ENCODE results near the gene ADGRG6.

Gene ADGRG6

GRCh38 chr6:142341855-142342330 is 40.1 kb downstream of the ADGRG6 start:
- no CpG with 5 or more reads among the region's 2 CpGs for WGBS (ENCODE audit: extremely low coverage, insufficient coverage, insufficient read length)
- Histone ChIP-seq H3K27me3 (ENCODE audit: insufficient read depth, low read length) (no peaks in the 10 kb centered on the region), H3K9ac (ENCODE audit: low read length) (no peak overlapping the region), H4K91ac (ENCODE audit: low read depth, low read length) (no peak overlapping the region), H3K14ac (ENCODE audit: low read length) (no peak overlapping the region), H4K12ac (ENCODE audit: low read depth, low read length) (no peak overlapping the region), H3K18ac (ENCODE audit: low read length) (no peak overlapping the region), H3K79me1 (ENCODE audit: low read length) (no peaks in the 10 kb centered on the region), H3K23ac (ENCODE audit: low read length) (no peak overlapping the region), H3K4me1 (ENCODE audit: control insufficient read depth in 1 of 2, insufficient read depth in 2 of 2, low read length in 2 of 2) (no peaks in the 10 kb centered on the region), H3K9me3 (ENCODE audit: insufficient read depth, low read depth, low read length) (no peaks in the 10 kb centered on the region), H3K79me2 (ENCODE audit: control insufficient read depth, insufficient read depth, low read length, poor library complexity) (no peaks in the 10 kb centered on the region), H3K4ac (ENCODE audit: low read depth, low read length) (no peak overlapping the region), H2BK120ac (ENCODE audit: insufficient read depth, low read length, poor library complexity) (no peak overlapping the region), H2AK5ac (ENCODE audit: low read length) (no peak overlapping the region), H2AFZ (ENCODE audit: insufficient read depth, low read length, poor library complexity) (no peak overlapping the region), H2BK5ac (ENCODE audit: low read depth, low read length, poor library complexity) (no peak overlapping the region), H2BK12ac (ENCODE audit: low read length) (no peak overlapping the region), H3K4me2 (ENCODE audit: low read length) (no peak overlapping the region), H3K4me3 (ENCODE audit: low read depth, low read length) (no peak overlapping the region), H4K8ac (ENCODE audit: low read depth, low read length) (no peak overlapping the region), H3K36me3 (ENCODE audit: control insufficient read depth in 1 of 2, insufficient read depth in 2 of 2, low read length in 2 of 2) (no peaks in the 10 kb centered on the region), H3K27ac (ENCODE audit: low read depth, low read length) (no peak overlapping the region)
- no peak for DNase-seq

GRCh38 chr6:142342986-142343385 is 41.2 kb downstream of the ADGRG6 start:
- Histone ChIP-seq H3K79me2 (ENCODE audit: control insufficient read depth, insufficient read depth, low read length, poor library complexity) (no peaks in the 10 kb centered on the region), H2AK5ac (ENCODE audit: low read length) (no peak overlapping the region), H3K79me1 (ENCODE audit: low read length) (no peaks in the 10 kb centered on the region), H4K8ac (ENCODE audit: low read depth, low read length) (no peak overlapping the region), H3K4ac (ENCODE audit: low read depth, low read length) (no peak overlapping the region), H3K9me3 (ENCODE audit: insufficient read depth, low read depth, low read length) (no peaks in the 10 kb centered on the region), H4K91ac (ENCODE audit: low read depth, low read length) (no peak overlapping the region), H3K27me3 (ENCODE audit: insufficient read depth, low read length) (no peaks in the 10 kb centered on the region), H2BK5ac (ENCODE audit: low read depth, low read length, poor library complexity) (no peak overlapping the region), H3K4me2 (ENCODE audit: low read length) (no peak overlapping the region), H3K9ac (ENCODE audit: low read length) (no peak overlapping the region), H2AFZ (ENCODE audit: insufficient read depth, low read length, poor library complexity) (no peak overlapping the region), H3K23ac (ENCODE audit: low read length) (no peak overlapping the region), H3K36me3 (ENCODE audit: control insufficient read depth in 1 of 2, insufficient read depth in 2 of 2, low read length in 2 of 2) (no peaks in the 10 kb centered on the region), H2BK12ac (ENCODE audit: low read length) (no peak overlapping the region), H3K27ac (ENCODE audit: low read depth, low read length) (no peak overlapping the region), H4K12ac (ENCODE audit: low read depth, low read length) (no peak overlapping the region), H2BK120ac (ENCODE audit: insufficient read depth, low read length, poor library complexity) (no peak overlapping the region), H3K14ac (ENCODE audit: low read length) (no peak overlapping the region), H3K4me3 (ENCODE audit: low read depth, low read length) (no peak overlapping the region), H3K18ac (ENCODE audit: low read length) (no peak overlapping the region), H3K4me1 (ENCODE audit: control insufficient read depth in 1 of 2, insufficient read depth in 2 of 2, low read length in 2 of 2) (no peaks in the 10 kb centered on the region)
- DNase-seq = peak in 1 of 2 donors; percentile 80

GRCh38 chr6:142343938-142344337 is 42.1 kb downstream of the ADGRG6 start:
- Histone ChIP-seq H2BK5ac (ENCODE audit: low read depth, low read length, poor library complexity) (no peak overlapping the region), H3K18ac (ENCODE audit: low read length) (no peak overlapping the region), H3K4me3 (ENCODE audit: low read depth, low read length) (no peak overlapping the region), H3K4me2 (ENCODE audit: low read length) (no peak overlapping the region), H4K91ac (ENCODE audit: low read depth, low read length) (no peak overlapping the region), H3K9me3 (ENCODE audit: insufficient read depth, low read depth, low read length) (no peaks in the 10 kb centered on the region), H2BK12ac (ENCODE audit: low read length) (no peak overlapping the region), H3K14ac (ENCODE audit: low read length) (no peak overlapping the region), H3K36me3 (ENCODE audit: control insufficient read depth in 1 of 2, insufficient read depth in 2 of 2, low read length in 2 of 2) (no peaks in the 10 kb centered on the region), H3K27me3 (ENCODE audit: insufficient read depth, low read length) (no peaks in the 10 kb centered on the region), H3K79me2 (ENCODE audit: control insufficient read depth, insufficient read depth, low read length, poor library complexity) (no peaks in the 10 kb centered on the region), H2AK5ac (ENCODE audit: low read length) (no peak overlapping the region), H3K79me1 (ENCODE audit: low read length) (no peaks in the 10 kb centered on the region), H3K4me1 (ENCODE audit: control insufficient read depth in 1 of 2, insufficient read depth in 2 of 2, low read length in 2 of 2) (no peaks in the 10 kb centered on the region), H2BK120ac (ENCODE audit: insufficient read depth, low read length, poor library complexity) (no peak overlapping the region), H4K8ac (ENCODE audit: low read depth, low read length) (no peak overlapping the region), H3K9ac (ENCODE audit: low read length) (no peak overlapping the region), H3K4ac (ENCODE audit: low read depth, low read length) (no peak overlapping the region), H3K27ac (ENCODE audit: low read depth, low read length) (no peak overlapping the region), H3K23ac (ENCODE audit: low read length) (no peak overlapping the region), H4K12ac (ENCODE audit: low read depth, low read length) (no peak overlapping the region), H2AFZ (ENCODE audit: insufficient read depth, low read length, poor library complexity) (no peak overlapping the region)
- no CpG with 5 or more reads among the region's 1 CpG for WGBS (ENCODE audit: extremely low coverage, insufficient coverage, insufficient read length)
- DNase-seq = peak in 1 of 2 donors; percentile 53

GRCh38 chr6:142345261-142345660 is 43.5 kb downstream of the ADGRG6 start:
- no peak overlapping the region for H3K9ac ChIP-seq (ENCODE audit: low read length)
- no peaks in the 10 kb centered on the region for H3K36me3 ChIP-seq (ENCODE audit: control insufficient read depth in 1 of 2, insufficient read depth in 2 of 2, low read length in 2 of 2)
- H2AFZ ChIP-seq (ENCODE audit: insufficient read depth, low read length, poor library complexity) = no peak overlapping the region
- no peak overlapping the region for H3K18ac ChIP-seq (ENCODE audit: low read length)
- no peak overlapping the region for H3K4me3 ChIP-seq (ENCODE audit: low read depth, low read length)
- H2BK12ac ChIP-seq (ENCODE audit: low read length) = no peak overlapping the region
- no peak overlapping the region for H4K12ac ChIP-seq (ENCODE audit: low read depth, low read length)
- H3K4me2 ChIP-seq (ENCODE audit: low read length) = no peak overlapping the region
- no peak for DNase-seq
- H4K91ac ChIP-seq (ENCODE audit: low read depth, low read length) = no peak overlapping the region
- H4K8ac ChIP-seq (ENCODE audit: low read depth, low read length) = no peak overlapping the region
- H3K27ac ChIP-seq (ENCODE audit: low read depth, low read length) = no peak overlapping the region
- no peak overlapping the region for H3K14ac ChIP-seq (ENCODE audit: low read length)
- H3K23ac ChIP-seq (ENCODE audit: low read length) = no peak overlapping the region
- no peaks in the 10 kb centered on the region for H3K9me3 ChIP-seq (ENCODE audit: insufficient read depth, low read depth, low read length)
- no peak overlapping the region for H2BK120ac ChIP-seq (ENCODE audit: insufficient read depth, low read length, poor library complexity)
- no peak overlapping the region for H3K4ac ChIP-seq (ENCODE audit: low read depth, low read length)
- H3K79me1 ChIP-seq (ENCODE audit: low read length) = no peaks in the 10 kb centered on the region
- no peak overlapping the region for H2AK5ac ChIP-seq (ENCODE audit: low read length)
- peaks cover 0 to 3% of the 10 kb centered on the region in 2 experiments for H3K4me1 ChIP-seq (ENCODE audit: control insufficient read depth in 1 of 2, insufficient read depth in 2 of 2, low read length in 2 of 2)
- no peaks in the 10 kb centered on the region for H3K27me3 ChIP-seq (ENCODE audit: insufficient read depth, low read length)
- WGBS (ENCODE audit: extremely low coverage, insufficient coverage, insufficient read length) = no CpG with 5 or more reads among the region's 1 CpG
- no peaks in the 10 kb centered on the region for H3K79me2 ChIP-seq (ENCODE audit: control insufficient read depth, insufficient read depth, low read length, poor library complexity)
- H2BK5ac ChIP-seq (ENCODE audit: low read depth, low read length, poor library complexity) = no peak overlapping the region

Data from trophoblast cell (in vitro differentiated cells and primary cell).